NCI-H2196 treated with DMSO at 0.1 percent for 48 hours (cell line): ENCODE measurements around the gene RXRG.

Experiments used
- DNase-seq: peaks from one replicate; lab custom pipeline; 2025; ENCODE audit not compliant: unreplicated experiment; lab: John Stamatoyannopoulos, UW

The RXRG gene

GRCh38 chr1:165451691-165452090 lies 6.8 kb upstream of the RXRG start:
- DNase-seq, result no peak

- no peak for DNase-seq
Measured at GRCh38 chr1:165449131-165449530, 4.2 kb upstream of the RXRG start.

GRCh38 chr1:165445388-165445787 lies 462 bp upstream of the RXRG start:
- no peak for DNase-seq

- DNase-seq, result no peak
Measured at GRCh38 chr1:165443539-165444311, 1.2 kb downstream of the RXRG start.

- no peak for DNase-seq
Measured at GRCh38 chr1:165442653-165443052, 2.3 kb downstream of the RXRG start.

- no peak for DNase-seq
Measured at GRCh38 chr1:165442053-165442452, 2.9 kb downstream of the RXRG start.

- DNase-seq, result no peak
Measured at GRCh38 chr1:165441166-165441880, 3.6 kb downstream of the RXRG start.

GRCh38 chr1:165439330-165439729 lies 5.6 kb downstream of the RXRG start:
- no peak for DNase-seq

- DNase-seq, result no peak
Measured at GRCh38 chr1:165436994-165437393, 7.9 kb downstream of the RXRG start.

GRCh38 chr1:165435801-165436200 lies 9.1 kb downstream of the RXRG start:
- no peak for DNase-seq

- peak; percentile 13 for DNase-seq
Measured at GRCh38 chr1:165434281-165434680, 10.6 kb downstream of the RXRG start.

- no peak for DNase-seq
Measured at GRCh38 chr1:165431079-165431478, 13.8 kb downstream of the RXRG start.

GRCh38 chr1:165426745-165427144 lies 18.2 kb downstream of the RXRG start:
- no peak for DNase-seq

- no peak for DNase-seq
Measured at GRCh38 chr1:165425621-165426020, 19.3 kb downstream of the RXRG start.

- no peak for DNase-seq
Measured at GRCh38 chr1:165424454-165425216, 20.3 kb downstream of the RXRG start.

- no peak for DNase-seq
Measured at GRCh38 chr1:165423136-165423535, 21.8 kb downstream of the RXRG start.

- DNase-seq, result no peak
Measured at GRCh38 chr1:165420655-165421054, 24.3 kb downstream of the RXRG start.

- no peak for DNase-seq
Measured at GRCh38 chr1:165419839-165420238, 25.1 kb downstream of the RXRG start.

GRCh38 chr1:165418195-165418594 lies 26.7 kb downstream of the RXRG start:
- DNase-seq, result no peak

- no peak for DNase-seq
Measured at GRCh38 chr1:165416876-165417275, 28.1 kb downstream of the RXRG start.

GRCh38 chr1:165415068-165415467 lies 29.9 kb downstream of the RXRG start:
- DNase-seq, result no peak

GRCh38 chr1:165414620-165415019 lies 30.3 kb downstream of the RXRG start:
- no peak for DNase-seq
